Upper lobe of right lung (tissue), 1 donor: ENCODE results near the gene LGALS3BP. TPM values are rescaled to one million over a fixed set of nuclear protein-coding genes. Genes with fewer than 3 reads are reported as not detected.

Source experiments
- ATAC-seq: fragments of 200-7000 bp; cut with Tn5 transposase; one replicate; pipeline ENCODE4 v1.9.1; 2020; ENCODE audit warnings: mild to moderate bottlenecking, moderate library complexity
- DNase-seq: peaks from one replicate; pipeline ENCODE4 v3.0.0-alpha.2; 2020
- H3K27ac ChIP-seq: fragments of 200-600 bp; one replicate; pipeline ENCODE4 v1.8.0; 2022
- H3K27me3 ChIP-seq: fragments of 200-600 bp; one replicate; pipeline ENCODE4 v1.8.0; 2022; ENCODE audit warnings: mild to moderate bottlenecking
- H3K36me3 ChIP-seq: fragments of 200-600 bp; one replicate; pipeline ENCODE4 v1.8.0; 2022
- H3K4me1 ChIP-seq: fragments of 200-600 bp; one replicate; pipeline ENCODE4 v1.8.0; 2022
- H3K4me3 ChIP-seq: fragments of 200-600 bp; one replicate; pipeline ENCODE4 v1.8.0; 2022; ENCODE audit warnings: mild to moderate bottlenecking
- H3K9me3 ChIP-seq: fragments of 200-600 bp; one replicate; pipeline ENCODE4 v1.8.0; 2022
- CTCF ChIP-seq: fragments of 200-600 bp; IDR thresholded peaks from one replicate; pipeline ENCODE4 v1.8.0; 2022; ENCODE audit warnings: antibody characterized with exemption
- intact Hi-C: fragments of 100-400 bp; cut with DNase I; formaldehyde crosslinking; loops from one replicate; pipeline ENCODE4 v1.11.0; 2022
- total RNA-seq: library from RNA; stranded (reverse); fragmentation: NEBNext Ultra II Directional; extraction: Animal tissue kit (Norgen Biotek cat#: 25700); gene quantifications from one replicate; pipeline ENCODE4 v1.2.1, GENCODE V29; 2021
- donor health status: DM: no; HTN: yes; CAD: no; lungs with severe emphysema.

Gene LGALS3BP
- total RNA-seq, 1 donor from 2014 or later, result 405 TPM

GRCh38 chr17:78933959-78934568 lies 45.7 kb downstream of the LGALS3BP start:
- ATAC-seq (peak; percentile 83), DNase-seq (peak; percentile 90)
- Histone ChIP-seq H3K27me3 (no peaks in the 10 kb centered on the region), H3K36me3 (no peaks in the 10 kb centered on the region), H3K4me3 (peak overlapping the region; percentile 28), H3K9me3 (no peaks in the 10 kb centered on the region), H3K4me1 (peaks cover 20% of the 10 kb centered on the region), H3K27ac (peak overlapping the region; percentile 76)
- TF ChIP-seq CTCF, result no peak
- intact Hi-C loops, result no loop called here

GRCh38 chr17:78933025-78933958 lies 46.4 kb downstream of the LGALS3BP start:
- H3K4me1 ChIP-seq, result peaks cover 20% of the 10 kb centered on the region
- TF ChIP-seq CTCF, result no peak
- H3K27ac ChIP-seq, result peak overlapping the region; percentile 76
- DNase-seq, result no peak
- ATAC-seq, result peak; percentile 63
- no peaks in the 10 kb centered on the region for H3K9me3 ChIP-seq
- H3K4me3 ChIP-seq, result no peak overlapping the region
- intact Hi-C loops, result no loop called here
- H3K36me3 ChIP-seq, result no peaks in the 10 kb centered on the region
- H3K27me3 ChIP-seq, result no peaks in the 10 kb centered on the region

GRCh38 chr17:78929908-78930775 lies 49.6 kb downstream of the LGALS3BP start:
- DNase-seq (no peak), ATAC-seq (no peak)
- H3K27ac ChIP-seq, result no peak overlapping the region
- H3K4me1 ChIP-seq, result peaks cover 24% of the 10 kb centered on the region
- H3K9me3 ChIP-seq, result no peaks in the 10 kb centered on the region
- intact Hi-C loops, result no loop called here
- no peaks in the 10 kb centered on the region for H3K27me3 ChIP-seq
- H3K4me3 ChIP-seq, result no peak overlapping the region
- no peak for TF ChIP-seq CTCF
- H3K36me3 ChIP-seq, result no peaks in the 10 kb centered on the region

GRCh38 chr17:78925662-78926555 lies 53.8 kb downstream of the LGALS3BP start:
- Histone ChIP-seq H3K36me3 (no peaks in the 10 kb centered on the region), H3K4me1 (peaks cover 32% of the 10 kb centered on the region), H3K27ac (peak overlapping the region; percentile 91), H3K4me3 (peak overlapping the region; percentile 62), H3K9me3 (no peaks in the 10 kb centered on the region), H3K27me3 (no peaks in the 10 kb centered on the region)
- ATAC-seq (peak; percentile 69), DNase-seq (peak; percentile 86)
- no peak for TF ChIP-seq CTCF
- intact Hi-C loops, result no loop called here

- peaks cover 37% of the 10 kb centered on the region for H3K4me1 ChIP-seq
- H3K4me3 ChIP-seq, result peak within 1 kb of the TSS; percentile 80
- peak within 1 kb of the TSS; percentile 91 for H3K27ac ChIP-seq
- TF ChIP-seq CTCF, result peak; percentile 33
- H3K9me3 ChIP-seq, result no peaks in the 10 kb centered on the region
- H3K36me3 ChIP-seq, result no peaks in the 10 kb centered on the region
- intact Hi-C loops, result no loop called here
- ATAC-seq (peak; percentile 78), DNase-seq (peak; percentile 94)
- no peaks in the 10 kb centered on the region for H3K27me3 ChIP-seq
Measured at GRCh38 chr17:78925234-78925633, 54.5 kb downstream of the LGALS3BP start, which contains the start of gene TIMP2. TIMP2 (minus strand) TSS chr17:78925387; CDS start chr17:78925088, 299 bp downstream.
